K562 (cell line): ENCODE data around the gene UBL7. TPM values are rescaled to one million over a fixed set of nuclear protein-coding genes. Genes with fewer than 3 reads are reported as not detected.
A peak's percentile ranks its signal among the peaks of the same experiment; 100 is the strongest.

Source experiments
- CBX1 ChIP-seq: sonication (generic); IDR thresholded peaks from 2 replicates; pipeline ENCODE4 v1.6.1; 2016; ENCODE audit warnings: antibody characterized with exemption, low read depth, mild to moderate bottlenecking
- CTBP1 ChIP-seq: fragments of 450-650 bp; IDR thresholded peaks from 2 replicates; pipeline ENCODE4 v1.6.1; 2016; ENCODE audit warnings: borderline replicate concordance
- EP400 ChIP-seq: fragments of 450-650 bp; IDR thresholded peaks from 2 replicates; pipeline ENCODE4 v1.6.1; 2017; ENCODE audit warnings: antibody characterized with exemption, mild to moderate bottlenecking, moderate library complexity
- ETV1 ChIP-seq: fragments of 450-650 bp; conservative IDR thresholded peaks from 2 replicates; pipeline ENCODE4 v1.6.1; 2016; ENCODE audit warnings: missing genetic modification characterization, control low read depth, low read depth, missing compliant biosample characterization
- HDAC2 ChIP-seq: fragments of 450-650 bp; IDR thresholded peaks from 2 replicates; pipeline ENCODE4 v1.6.1; 2016; ENCODE audit warnings: mild to moderate bottlenecking
- KLF13 ChIP-seq: fragments of 450-650 bp; IDR thresholded peaks from 2 replicates; pipeline ENCODE4 v1.6.1; 2016; ENCODE audit warnings: missing genetic modification characterization, low read depth, mild to moderate bottlenecking, missing compliant biosample characterization, moderate library complexity, borderline replicate concordance
- MEIS2 ChIP-seq: fragments of 450-650 bp; IDR thresholded peaks from 2 replicates; pipeline ENCODE4 v1.6.1; 2014; ENCODE audit warnings: mild to moderate bottlenecking; ENCODE audit not compliant: partially characterized antibody
- MTA1 ChIP-seq: fragments of 450-650 bp; IDR thresholded peaks from 2 replicates; pipeline ENCODE4 v1.6.1; 2017; ENCODE audit warnings: borderline replicate concordance
- SIX5 ChIP-seq, 2 experiments: IDR thresholded peaks; 2 replicates each; pipeline ENCODE4 v1.6.1; 2011; ENCODE audit warnings: low read length in 2 of 2, borderline replicate concordance in 1 of 2, low read depth in 1 of 2, mild to moderate bottlenecking in 1 of 2, moderate library complexity in 1 of 2; ENCODE audit not compliant: insufficient read depth in 1 of 2
- STAT5B ChIP-seq: fragments of 250-450 bp; sonication (Bioruptor Pico); IDR thresholded peaks from 2 replicates; pipeline ENCODE4 v1.8.0; 2021; ENCODE audit warnings: mild to moderate bottlenecking, inconsistent platforms
- YY1 ChIP-seq, 3 experiments: IDR thresholded peaks; 2 replicates each; pipeline ENCODE4 v1.6.1; 2011; ENCODE audit warnings: low read length in 2 of 3, mild to moderate bottlenecking in 2 of 3, moderate library complexity in 2 of 3, borderline replicate concordance in 1 of 3, control low read depth in 1 of 3, low read depth in 1 of 3; ENCODE audit not compliant: insufficient read depth in 3 of 3, insufficient replicate concordance in 2 of 3, control insufficient read depth in 1 of 3, insufficient read length in 1 of 3; ENCODE audit errors: extremely low read depth in 1 of 3
- ZBTB1 ChIP-seq: sonication (generic); formaldehyde crosslinking; IDR thresholded peaks from 2 replicates; pipeline ENCODE4 v1.8.1; 2023; ENCODE audit warnings: missing genetic modification reagents, low read depth, mild to moderate bottlenecking, borderline replicate concordance
- ZBTB7A ChIP-seq: IDR thresholded peaks from 2 replicates; pipeline ENCODE4 v1.6.1; 2011; ENCODE audit warnings: low read depth, mild to moderate bottlenecking, low read length, moderate library complexity, borderline replicate concordance; ENCODE audit not compliant: control insufficient read depth
- ZFX ChIP-seq: sonication (generic); formaldehyde crosslinking; IDR thresholded peaks from 2 replicates; pipeline ENCODE4 v1.8.0; 2022; ENCODE audit warnings: mild to moderate bottlenecking, missing genetic modification reagents, moderate library complexity
- ZNF165 ChIP-seq: fragments of 250-450 bp; sonication (Bioruptor Pico); IDR thresholded peaks from 2 replicates; pipeline ENCODE4 v1.4.0; 2020; ENCODE audit warnings: borderline replicate concordance
- ZNF644 ChIP-seq: fragments of 200-800 bp; sonication (Bioruptor generic); IDR thresholded peaks from 2 replicates; pipeline ENCODE4 v1.6.1; 2016; ENCODE audit warnings: low read depth, missing genetic modification characterization, missing compliant biosample characterization
- polyA plus RNA-seq, 8 experiments: library from polyadenylated mRNA; depleted of rRNA in 4 of 8; stranded (reverse) in 5 of 8; unstranded in 3 of 8; fragments of >200 nt; fragmentation: Nextera tagmentation in 2 of 8; fragmentation: Illumina TruSeq in 1 of 8; extraction: Ambion mirVana in 2 of 8; extraction: Trizol in 1 of 8; gene quantifications; 2 replicates each; pipeline versions ENCODE4 v1.2.1 to v1.2.3, GENCODE V29; 2011 to 2014; ENCODE audit warnings: inconsistent platforms in 1 of 8, missing spikeins in 1 of 8
- total RNA-seq, 7 experiments: library from RNA; depleted of rRNA in 6 of 7; stranded (reverse); fragments of >200 nt in 6 of 7; fragmentation: Illumina TruSeq in 2 of 7; extraction: Trizol in 2 of 7; gene quantifications; 2 replicates each; pipeline versions ENCODE4 v1.2.1 to v1.2.3, GENCODE V29; 2011 to 2021; ENCODE audit warnings: low replicate concordance in 1 of 7
- TF ChIP-seq, protein P1 (sequence below): sonication (generic); formaldehyde crosslinking; IDR thresholded peaks from 2 replicates; pipeline ENCODE4 v1.8.1; 2023; ENCODE audit warnings: mild to moderate bottlenecking, missing genetic modification reagents, moderate library complexity
- TF ChIP-seq, protein P2 (sequence below): fragments of 450-650 bp; IDR thresholded peaks from 2 replicates; pipeline ENCODE4 v1.6.1; 2016; ENCODE audit warnings: antibody characterized with exemption
- TF ChIP-seq, protein P3 (sequence below): fragments of 200-800 bp; sonication (Bioruptor generic); IDR thresholded peaks from 2 replicates; pipeline ENCODE4 v1.6.1; 2017; ENCODE audit warnings: missing genetic modification characterization, missing compliant biosample characterization

The UBL7 gene
- total and polyA plus RNA-seq, 9 of the 15 experiments (the other 6 are each of a cell fraction or from before 2014, with no cell fraction given), result 19.2 to 63.4 (median 44.9) TPM

DNA sequence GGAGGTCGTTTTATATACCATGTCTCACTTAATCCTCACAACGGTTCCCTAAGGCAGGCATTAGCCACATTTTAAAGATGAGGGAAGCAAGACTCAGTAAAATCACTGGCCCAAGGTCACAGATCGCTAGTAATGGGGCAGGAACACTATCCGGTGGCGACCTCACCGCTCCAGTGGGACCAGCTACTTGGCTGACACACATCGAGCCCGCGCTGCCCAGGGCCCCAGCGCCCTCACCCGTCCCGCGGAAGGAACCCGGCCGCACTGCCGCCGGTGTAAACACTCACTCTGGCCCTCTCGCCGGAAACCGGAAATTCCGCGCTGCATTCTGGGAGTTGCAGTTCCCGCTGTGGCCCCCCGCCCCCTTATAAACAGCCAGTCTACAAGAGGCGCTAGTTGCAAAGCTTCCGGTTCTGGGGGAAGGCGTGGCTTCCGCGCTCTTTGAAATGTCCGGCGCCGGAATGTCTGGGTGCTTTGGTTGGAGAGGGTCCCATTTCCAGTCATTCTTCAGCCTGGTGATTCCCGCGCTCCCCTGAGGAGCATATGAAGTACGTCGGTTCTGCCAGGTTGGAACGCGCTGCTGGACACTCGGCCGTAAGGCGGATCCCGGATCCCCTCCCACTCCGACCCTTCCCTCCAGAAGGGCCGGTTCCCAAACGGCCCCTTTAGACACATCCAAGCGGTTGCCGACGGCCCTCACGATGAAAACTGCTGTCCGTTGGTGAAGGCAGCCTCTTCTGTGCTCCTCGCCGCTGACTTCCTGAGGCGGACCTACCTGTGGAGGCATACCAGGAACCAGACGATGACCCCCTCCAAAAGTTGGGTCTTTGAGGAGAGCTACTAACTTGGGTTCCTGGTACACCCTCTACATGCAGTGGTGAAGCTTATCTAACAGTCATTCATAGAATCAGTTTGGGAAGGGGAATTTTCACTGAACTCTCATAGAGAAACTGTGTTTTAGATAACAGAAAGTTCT lies at the start of gene UBL7 (continued):
- TF ChIP-seq, protein P1, sequence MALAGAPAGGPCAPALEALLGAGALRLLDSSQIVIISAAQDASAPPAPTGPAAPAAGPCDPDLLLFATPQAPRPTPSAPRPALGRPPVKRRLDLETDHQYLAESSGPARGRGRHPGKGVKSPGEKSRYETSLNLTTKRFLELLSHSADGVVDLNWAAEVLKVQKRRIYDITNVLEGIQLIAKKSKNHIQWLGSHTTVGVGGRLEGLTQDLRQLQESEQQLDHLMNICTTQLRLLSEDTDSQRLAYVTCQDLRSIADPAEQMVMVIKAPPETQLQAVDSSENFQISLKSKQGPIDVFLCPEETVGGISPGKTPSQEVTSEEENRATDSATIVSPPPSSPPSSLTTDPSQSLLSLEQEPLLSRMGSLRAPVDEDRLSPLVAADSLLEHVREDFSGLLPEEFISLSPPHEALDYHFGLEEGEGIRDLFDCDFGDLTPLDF (CRISPR knock-in tag), result peak; percentile 56; the same call in 1 of the 2 replicates
- peak; percentile 64 for TF ChIP-seq CTBP1
- peak; percentile 64; the same call in 1 of the 2 replicates for TF ChIP-seq ZBTB7A
- TF ChIP-seq, protein P2, sequence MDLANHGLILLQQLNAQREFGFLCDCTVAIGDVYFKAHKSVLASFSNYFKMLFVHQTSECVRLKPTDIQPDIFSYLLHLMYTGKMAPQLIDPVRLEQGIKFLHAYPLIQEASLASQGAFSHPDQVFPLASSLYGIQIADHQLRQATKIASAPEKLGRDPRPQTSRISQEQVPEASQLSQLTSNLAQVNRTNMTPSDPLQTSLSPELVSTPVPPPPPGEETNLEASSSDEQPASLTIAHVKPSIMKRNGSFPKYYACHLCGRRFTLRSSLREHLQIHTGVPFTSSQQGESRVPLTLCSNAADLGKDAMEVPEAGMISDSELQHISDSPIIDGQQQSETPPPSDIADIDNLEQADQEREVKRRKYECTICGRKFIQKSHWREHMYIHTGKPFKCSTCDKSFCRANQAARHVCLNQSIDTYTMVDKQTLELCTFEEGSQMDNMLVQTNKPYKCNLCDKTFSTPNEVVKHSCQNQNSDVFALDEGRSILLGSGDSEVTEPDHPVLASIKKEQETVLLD, result peak; percentile 47; the same call in 1 of the 2 replicates
- TF ChIP-seq ZBTB1 (CRISPR knock-in tag), result no peak
- TF ChIP-seq ZFX (CRISPR knock-in tag), result peak; percentile 91
- peak in 2 of 3 experiments; percentile 71 to 88 for TF ChIP-seq YY1 (IDR thresholded peaks at IDR 0.05; ENCODE audit: borderline replicate concordance in 1 of 3, control insufficient read depth in 1 of 3, extremely low read depth in 1 of 3, insufficient read depth in 3 of 3, insufficient read length in 1 of 3, insufficient replicate concordance in 2 of 3, low read depth in 1 of 3, low read length in 2 of 3)
- TF ChIP-seq SIX5 (IDR thresholded peaks at IDR 0.05; ENCODE audit: borderline replicate concordance in 1 of 2, insufficient read depth in 1 of 2, low read depth in 1 of 2, low read length in 2 of 2), result peak; percentile 70 to 82
- no peak for TF ChIP-seq ZNF644 (tag)
- TF ChIP-seq HDAC2, result peak; percentile 60
- TF ChIP-seq CBX1, result peak; percentile 90
- TF ChIP-seq ETV1, result peak; percentile 94
- TF ChIP-seq KLF13 (tag), result peak; percentile 36; the same call in 1 of the 2 replicates
- TF ChIP-seq, protein P3, sequence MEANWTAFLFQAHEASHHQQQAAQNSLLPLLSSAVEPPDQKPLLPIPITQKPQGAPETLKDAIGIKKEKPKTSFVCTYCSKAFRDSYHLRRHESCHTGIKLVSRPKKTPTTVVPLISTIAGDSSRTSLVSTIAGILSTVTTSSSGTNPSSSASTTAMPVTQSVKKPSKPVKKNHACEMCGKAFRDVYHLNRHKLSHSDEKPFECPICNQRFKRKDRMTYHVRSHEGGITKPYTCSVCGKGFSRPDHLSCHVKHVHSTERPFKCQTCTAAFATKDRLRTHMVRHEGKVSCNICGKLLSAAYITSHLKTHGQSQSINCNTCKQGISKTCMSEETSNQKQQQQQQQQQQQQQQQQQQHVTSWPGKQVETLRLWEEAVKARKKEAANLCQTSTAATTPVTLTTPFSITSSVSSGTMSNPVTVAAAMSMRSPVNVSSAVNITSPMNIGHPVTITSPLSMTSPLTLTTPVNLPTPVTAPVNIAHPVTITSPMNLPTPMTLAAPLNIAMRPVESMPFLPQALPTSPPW, result peak; percentile 77
- peak; percentile 0 for TF ChIP-seq MEIS2
- no peak for TF ChIP-seq ZNF165 (CRISPR knock-in tag)
- TF ChIP-seq EP400, result peak; percentile 71
- TF ChIP-seq STAT5B (CRISPR knock-in tag), result no peak
- TF ChIP-seq MTA1, result no peak
